ENCODE results near the gene PTTG1IP. TPM values are rescaled to one million over a fixed set of nuclear protein-coding genes. Genes with fewer than 3 reads are reported as not detected.

PTTG1IP gene
- total and polyA plus RNA-seq, 8 donors, result 61.3 to 253 (median 114) TPM

GRCh38 chr21:44899768-44900558 is 26.5 kb upstream of the PTTG1IP start:
- no peak for DNase-seq
- peaks cover 0 to 25% (median 0%) of the 10 kb centered on the region in 3 donors for H3K27me3 ChIP-seq
- H3K4me3 ChIP-seq, result no peak overlapping the region
- H3K36me3 ChIP-seq, result peaks cover 0 to 51% (median 19%) of the 10 kb centered on the region in 4 donors
- H3K4me1 ChIP-seq, result peaks cover 0 to 17% (median 11%) of the 10 kb centered on the region in 4 donors
- intact Hi-C loops (cut with DNase I; ENCODE audit: low total_unique reads), result no loop called here
- TF ChIP-seq POLR2A (IDR thresholded peaks at IDR 0.05) (no peak), POLR2AphosphoS5 (IDR thresholded peaks at IDR 0.05) (no peak), EP300 (IDR thresholded peaks at IDR 0.05) (no peak), CTCF (IDR thresholded peaks at IDR 0.05) (no peak)
- H3K27ac ChIP-seq, result no peak overlapping the region
- WGBS, 5 donors, result 85 to 92% (median 88%) methylated on average over 27 to 37 of the region's 37 CpGs
- H3K9me3 ChIP-seq, result no peaks in the 10 kb centered on the region

- H3K27ac ChIP-seq, result no peak overlapping the region
- intact Hi-C loops (cut with DNase I; ENCODE audit: low total_unique reads), result no loop called here
- WGBS, 5 donors, result 72 to 89% (median 76%) methylated on average over 37 to 49 of the region's 49 CpGs
- H3K4me1 ChIP-seq, result peaks cover 0 to 17% (median 10%) of the 10 kb centered on the region in 4 donors
- H3K36me3 ChIP-seq, result peaks cover 0 to 49% (median 19%) of the 10 kb centered on the region in 4 donors
- DNase-seq, result no peak
- TF ChIP-seq POLR2A (IDR thresholded peaks at IDR 0.05), result no peak
- TF ChIP-seq EP300 (IDR thresholded peaks at IDR 0.05), result no peak
- no peak for TF ChIP-seq CTCF (IDR thresholded peaks at IDR 0.05)
- TF ChIP-seq POLR2AphosphoS5 (IDR thresholded peaks at IDR 0.05), result no peak
- peaks cover 0 to 33% (median 0%) of the 10 kb centered on the region in 3 donors for H3K27me3 ChIP-seq
- H3K4me3 ChIP-seq, result no peak overlapping the region
- no peaks in the 10 kb centered on the region for H3K9me3 ChIP-seq
Observed at GRCh38 chr21:44898851-44899767, 25.6 kb upstream of the PTTG1IP start.

- no peak for DNase-seq
- Histone ChIP-seq H3K36me3 (peaks cover 0 to 42% (median 19%) of the 10 kb centered on the region in 4 donors), H3K9me3 (no peaks in the 10 kb centered on the region), H3K27ac (no peak overlapping the region), H3K27me3 (peaks cover 0 to 40% (median 0%) of the 10 kb centered on the region in 3 donors), H3K4me3 (no peak overlapping the region), H3K4me1 (peaks cover 0 to 9% (median 3%) of the 10 kb centered on the region in 4 donors)
- 75 to 84% (median 81%) methylated on average over 10 to 13 of the region's 13 CpGs for WGBS, 5 donors
- no peak for TF ChIP-seq POLR2AphosphoS5 (IDR thresholded peaks at IDR 0.05)
- no peak for TF ChIP-seq EP300 (IDR thresholded peaks at IDR 0.05)
- no peak for TF ChIP-seq POLR2A (IDR thresholded peaks at IDR 0.05)
- no peak for TF ChIP-seq CTCF (IDR thresholded peaks at IDR 0.05)
- intact Hi-C loops (cut with DNase I; ENCODE audit: low total_unique reads), result no loop called here
Observed at GRCh38 chr21:44898011-44898488, 24.6 kb upstream of the PTTG1IP start.

Measured in stomach (tissue), 9 donors.